HepG2 (cell line): ENCODE data around the gene SCAPER.

Source experiments
- CHCHD3 ChIP-seq: sonication (generic); formaldehyde crosslinking; IDR thresholded peaks from 2 replicates; pipeline ENCODE4 v1.8.0; 2022; ENCODE audit warnings: mild to moderate bottlenecking, missing genetic modification reagents, moderate library complexity
- TAF1 ChIP-seq: sonication (generic); formaldehyde crosslinking; IDR thresholded peaks from 2 replicates; pipeline ENCODE4 v1.4.0; 2020; ENCODE audit warnings: missing genetic modification reagents
- TRIM24 ChIP-seq: sonication (generic); formaldehyde crosslinking; IDR thresholded peaks from 2 replicates; pipeline ENCODE4 v1.8.0; 2022; ENCODE audit warnings: mild to moderate bottlenecking, missing genetic modification reagents
- ZNF10 ChIP-seq: sonication (generic); formaldehyde crosslinking; IDR thresholded peaks from 2 replicates; pipeline ENCODE4 v1.4.0; 2020; ENCODE audit warnings: mild to moderate bottlenecking, low read depth, missing genetic modification reagents, borderline replicate concordance
- ZNF17 ChIP-seq: sonication (generic); formaldehyde crosslinking; IDR thresholded peaks from 2 replicates; pipeline ENCODE4 v1.5.0; 2020; ENCODE audit warnings: mild to moderate bottlenecking, missing genetic modification reagents
- ZNF432 ChIP-seq: sonication (generic); formaldehyde crosslinking; IDR thresholded peaks from 2 replicates; pipeline ENCODE4 v1.5.0; 2020; ENCODE audit warnings: missing genetic modification reagents, mild to moderate bottlenecking, borderline replicate concordance
- TF ChIP-seq, protein P1 (sequence below): sonication (generic); formaldehyde crosslinking; IDR thresholded peaks from 2 replicates; pipeline ENCODE4 v1.5.0; 2020; ENCODE audit warnings: mild to moderate bottlenecking, missing genetic modification reagents, moderate library complexity
- TF ChIP-seq, protein P2 (sequence below): sonication (generic); formaldehyde crosslinking; IDR thresholded peaks from 2 replicates; pipeline ENCODE4 v1.5.0; 2020; ENCODE audit warnings: missing genetic modification reagents, mild to moderate bottlenecking, borderline replicate concordance
- TF ChIP-seq, protein P3 (sequence below): sonication (generic); formaldehyde crosslinking; conservative IDR thresholded peaks from 2 replicates; pipeline ENCODE4 v1.5.0; 2020; ENCODE audit warnings: missing genetic modification reagents

GRCh38 chr15:76386926-76387325, 518.2 kb downstream of the SCAPER start:
- TF ChIP-seq ZNF17 (CRISPR knock-in tag) (no peak), CHCHD3 (CRISPR knock-in tag) (no peak), ZNF432 (CRISPR knock-in tag) (no peak), ZNF10 (no peak), TRIM24 (CRISPR knock-in tag) (no peak), TAF1 (CRISPR knock-in tag) (no peak)
- TF ChIP-seq, protein P1, sequence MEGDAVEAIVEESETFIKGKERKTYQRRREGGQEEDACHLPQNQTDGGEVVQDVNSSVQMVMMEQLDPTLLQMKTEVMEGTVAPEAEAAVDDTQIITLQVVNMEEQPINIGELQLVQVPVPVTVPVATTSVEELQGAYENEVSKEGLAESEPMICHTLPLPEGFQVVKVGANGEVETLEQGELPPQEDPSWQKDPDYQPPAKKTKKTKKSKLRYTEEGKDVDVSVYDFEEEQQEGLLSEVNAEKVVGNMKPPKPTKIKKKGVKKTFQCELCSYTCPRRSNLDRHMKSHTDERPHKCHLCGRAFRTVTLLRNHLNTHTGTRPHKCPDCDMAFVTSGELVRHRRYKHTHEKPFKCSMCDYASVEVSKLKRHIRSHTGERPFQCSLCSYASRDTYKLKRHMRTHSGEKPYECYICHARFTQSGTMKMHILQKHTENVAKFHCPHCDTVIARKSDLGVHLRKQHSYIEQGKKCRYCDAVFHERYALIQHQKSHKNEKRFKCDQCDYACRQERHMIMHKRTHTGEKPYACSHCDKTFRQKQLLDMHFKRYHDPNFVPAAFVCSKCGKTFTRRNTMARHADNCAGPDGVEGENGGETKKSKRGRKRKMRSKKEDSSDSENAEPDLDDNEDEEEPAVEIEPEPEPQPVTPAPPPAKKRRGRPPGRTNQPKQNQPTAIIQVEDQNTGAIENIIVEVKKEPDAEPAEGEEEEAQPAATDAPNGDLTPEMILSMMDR (CRISPR knock-in tag) = no peak
- TF ChIP-seq, protein P2, sequence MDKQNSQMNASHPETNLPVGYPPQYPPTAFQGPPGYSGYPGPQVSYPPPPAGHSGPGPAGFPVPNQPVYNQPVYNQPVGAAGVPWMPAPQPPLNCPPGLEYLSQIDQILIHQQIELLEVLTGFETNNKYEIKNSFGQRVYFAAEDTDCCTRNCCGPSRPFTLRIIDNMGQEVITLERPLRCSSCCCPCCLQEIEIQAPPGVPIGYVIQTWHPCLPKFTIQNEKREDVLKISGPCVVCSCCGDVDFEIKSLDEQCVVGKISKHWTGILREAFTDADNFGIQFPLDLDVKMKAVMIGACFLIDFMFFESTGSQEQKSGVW (CRISPR knock-in tag) = no peak
- TF ChIP-seq, protein P3, sequence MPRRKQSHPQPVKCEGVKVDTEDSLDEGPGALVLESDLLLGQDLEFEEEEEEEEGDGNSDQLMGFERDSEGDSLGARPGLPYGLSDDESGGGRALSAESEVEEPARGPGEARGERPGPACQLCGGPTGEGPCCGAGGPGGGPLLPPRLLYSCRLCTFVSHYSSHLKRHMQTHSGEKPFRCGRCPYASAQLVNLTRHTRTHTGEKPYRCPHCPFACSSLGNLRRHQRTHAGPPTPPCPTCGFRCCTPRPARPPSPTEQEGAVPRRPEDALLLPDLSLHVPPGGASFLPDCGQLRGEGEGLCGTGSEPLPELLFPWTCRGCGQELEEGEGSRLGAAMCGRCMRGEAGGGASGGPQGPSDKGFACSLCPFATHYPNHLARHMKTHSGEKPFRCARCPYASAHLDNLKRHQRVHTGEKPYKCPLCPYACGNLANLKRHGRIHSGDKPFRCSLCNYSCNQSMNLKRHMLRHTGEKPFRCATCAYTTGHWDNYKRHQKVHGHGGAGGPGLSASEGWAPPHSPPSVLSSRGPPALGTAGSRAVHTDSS (CRISPR knock-in tag) = no peak
